Tibial nerve (tissue), 4 donors: Measurements from ENCODE around the gene AKTIP. TPM values are rescaled to one million over a fixed set of nuclear protein-coding genes. Genes with fewer than 3 reads are reported as not detected.

Source experiments
- DNase-seq, 2 donors: peaks; one replicate each; pipeline ENCODE4 v3.0.0-alpha.2; 2019; ENCODE audit warnings: low spot score in 2 of 2
- H3K27ac ChIP-seq, 4 donors: fragments of 200-600 bp; sonication (generic) in 3 of 4; one replicate each; pipeline ENCODE4 v1.5.1; 2017 to 2019; ENCODE audit warnings: mild to moderate bottlenecking in 1 of 4
- H3K27me3 ChIP-seq, 2 donors: fragments of 200-600 bp; sonication (generic) in 1 of 2; one replicate each; pipeline versions ENCODE4 v1.5.1 to v1.6.0; 2017 to 2019
- H3K36me3 ChIP-seq, 3 donors: fragments of 200-600 bp; sonication (generic); one replicate each; pipeline ENCODE4 v1.5.1; 2018 to 2019
- H3K4me1 ChIP-seq, 4 donors: fragments of 200-600 bp; sonication (generic) in 3 of 4; one replicate each; pipeline ENCODE4 v1.5.1; 2017 to 2019
- H3K4me3 ChIP-seq, 4 donors: fragments of 200-600 bp; sonication (generic) in 3 of 4; one replicate each; pipeline ENCODE4 v1.5.1; 2017 to 2019; ENCODE audit warnings: mild to moderate bottlenecking in 1 of 4, moderate library complexity in 1 of 4
- H3K9me3 ChIP-seq, 4 donors: fragments of 200-600 bp; sonication (generic) in 3 of 4; one replicate each; pipeline ENCODE4 v1.5.1; 2017 to 2019
- EP300 ChIP-seq, 2 donors: sonication (generic); formaldehyde crosslinking; IDR thresholded peaks; one replicate each; pipeline ENCODE4 v1.6.1; 2017; ENCODE audit warnings: antibody characterized with exemption in 2 of 2, mild to moderate bottlenecking in 1 of 2
- POLR2A ChIP-seq, 2 donors: fragments of 450-650 bp; IDR thresholded peaks; one replicate each; pipeline ENCODE4 v1.6.1; 2017; ENCODE audit warnings: antibody characterized with exemption in 2 of 2, mild to moderate bottlenecking in 2 of 2, moderate library complexity in 2 of 2
- WGBS, 2 donors: methylation state at CpG; one replicate each; pipeline ENCODE4 v1.1.5; 2018; 5-methylcytosine and 5-hydroxymethylcytosine counted together
- total RNA-seq, 4 donors: library from RNA; depleted of rRNA; stranded (reverse); fragments of >200 nt; gene quantifications; one replicate each; pipeline ENCODE4 v1.1.0, GENCODE V29; 2016
- TF ChIP-seq, protein P1 (sequence below), 5 experiments: fragments of 200-600 bp in 3 of 5; fragments of 450-650 bp in 2 of 5; sonication (generic) in 3 of 5; IDR thresholded peaks; one replicate each; pipeline ENCODE4 v1.5.1; 2016 to 2019; ENCODE audit warnings: antibody characterized with exemption in 5 of 5, mild to moderate bottlenecking in 3 of 5, moderate library complexity in 2 of 5

AKTIP gene
- total RNA-seq, 4 donors from 2014 or later: 33.3 to 48.5 (median 39.8) TPM

DNA sequence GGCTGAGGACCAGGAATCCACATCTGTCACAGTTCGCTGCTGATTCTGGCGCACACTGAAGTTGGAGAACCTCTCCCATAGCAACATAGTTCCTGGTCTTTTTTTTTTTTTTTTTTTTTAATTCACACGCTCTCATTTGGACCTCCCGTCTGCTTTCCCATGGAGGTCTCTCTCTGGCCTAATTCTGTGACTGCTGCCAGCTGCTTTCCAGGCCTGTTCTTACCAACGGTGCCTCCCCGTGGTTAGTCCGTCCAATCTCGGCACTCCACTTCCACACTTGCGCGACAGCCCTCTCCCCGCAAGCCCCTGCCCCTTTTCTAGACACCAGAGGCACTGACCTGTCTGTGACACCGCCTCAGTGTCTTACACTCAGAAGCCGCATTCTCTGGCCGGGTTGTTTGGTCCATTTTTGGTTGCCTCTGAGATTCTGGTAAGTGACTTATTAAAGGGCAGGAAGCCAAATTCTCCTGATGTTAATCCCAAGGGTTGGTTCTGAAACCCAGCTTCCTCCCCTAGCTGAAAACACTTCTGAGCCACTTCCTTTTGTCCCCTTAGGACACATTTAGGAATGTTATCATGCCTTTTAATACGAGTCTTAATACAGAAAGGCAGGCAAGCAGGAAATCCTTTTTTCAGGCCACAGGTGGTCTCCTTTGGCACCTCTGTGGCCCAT is 1.1 kb upstream of the AKTIP start:
- peak overlapping the region; percentile 63 to 94 (median 70) for H3K4me3 ChIP-seq
- peaks cover 0 to under 1% (median 0%) of the 10 kb centered on the region in 3 donors for H3K36me3 ChIP-seq
- DNase-seq: peak in 1 of 2 donors; percentile 48
- H3K27ac ChIP-seq: peak overlapping the region; percentile 92 to 94 (median 94)
- H3K9me3 ChIP-seq: no peaks in the 10 kb centered on the region
- TF ChIP-seq EP300 (IDR thresholded peaks at IDR 0.05) (peak in 1 of 2 donors; percentile 53), POLR2A (IDR thresholded peaks at IDR 0.05) (no peak)
- H3K4me1 ChIP-seq: peaks cover 0 to 30% (median 26%) of the 10 kb centered on the region in 4 donors
- WGBS, 2 donors: 3 to 7% methylated on average over 15 of the region's 15 CpGs
- H3K27me3 ChIP-seq: no peaks in the 10 kb centered on the region

DNA sequence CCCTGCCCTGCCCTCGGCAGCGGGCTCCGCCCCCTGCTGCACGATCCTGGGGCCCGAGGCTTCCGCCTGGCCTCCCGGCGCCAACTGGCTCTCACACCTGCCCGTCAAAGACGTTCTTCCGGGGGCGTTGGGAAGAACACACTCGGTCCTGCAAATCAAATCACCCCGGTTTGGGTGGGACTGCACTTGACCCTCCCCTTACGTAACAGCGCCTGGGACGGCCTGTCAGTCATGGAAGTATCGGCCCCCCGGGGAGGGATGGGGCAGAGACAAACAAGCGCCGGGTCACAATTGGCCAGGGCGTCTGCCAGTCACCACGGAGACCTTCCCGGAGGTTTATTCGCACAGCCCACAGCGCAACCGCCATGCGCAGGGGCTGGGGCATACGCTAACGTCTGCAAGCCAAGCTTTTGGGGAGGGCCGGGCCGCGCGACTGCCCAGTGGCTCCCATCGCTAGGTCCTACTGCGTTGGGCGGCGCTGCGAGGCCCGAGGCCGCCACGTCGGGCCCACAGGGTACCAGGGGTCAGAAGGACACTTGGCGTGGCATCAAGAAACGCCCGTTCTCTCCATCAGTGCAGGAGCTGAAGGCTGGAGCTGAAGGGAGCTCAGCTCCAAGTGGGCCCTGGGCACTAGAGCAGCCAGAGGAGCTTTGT is 388 bp upstream of the AKTIP start:
- Histone ChIP-seq H3K4me1 (peaks cover 0 to 30% (median 26%) of the 10 kb centered on the region in 4 donors), H3K4me3 (peak overlapping the region; percentile 67 to 96 (median 84)), H3K36me3 (peaks cover 0 to 8% (median 0%) of the 10 kb centered on the region in 3 donors), H3K9me3 (no peaks in the 10 kb centered on the region), H3K27ac (peak overlapping the region; percentile 92 to 94 (median 94)), H3K27me3 (no peaks in the 10 kb centered on the region)
- DNase-seq: peak; percentile 99 to 100
- WGBS, 2 donors: 0% methylated on average over 8 to 15 of the region's 46 CpGs
- TF ChIP-seq POLR2A (IDR thresholded peaks at IDR 0.05): peak; percentile 84 to 95
- peak; percentile 74 to 98 for TF ChIP-seq EP300 (IDR thresholded peaks at IDR 0.05)
- TF ChIP-seq, protein P1, sequence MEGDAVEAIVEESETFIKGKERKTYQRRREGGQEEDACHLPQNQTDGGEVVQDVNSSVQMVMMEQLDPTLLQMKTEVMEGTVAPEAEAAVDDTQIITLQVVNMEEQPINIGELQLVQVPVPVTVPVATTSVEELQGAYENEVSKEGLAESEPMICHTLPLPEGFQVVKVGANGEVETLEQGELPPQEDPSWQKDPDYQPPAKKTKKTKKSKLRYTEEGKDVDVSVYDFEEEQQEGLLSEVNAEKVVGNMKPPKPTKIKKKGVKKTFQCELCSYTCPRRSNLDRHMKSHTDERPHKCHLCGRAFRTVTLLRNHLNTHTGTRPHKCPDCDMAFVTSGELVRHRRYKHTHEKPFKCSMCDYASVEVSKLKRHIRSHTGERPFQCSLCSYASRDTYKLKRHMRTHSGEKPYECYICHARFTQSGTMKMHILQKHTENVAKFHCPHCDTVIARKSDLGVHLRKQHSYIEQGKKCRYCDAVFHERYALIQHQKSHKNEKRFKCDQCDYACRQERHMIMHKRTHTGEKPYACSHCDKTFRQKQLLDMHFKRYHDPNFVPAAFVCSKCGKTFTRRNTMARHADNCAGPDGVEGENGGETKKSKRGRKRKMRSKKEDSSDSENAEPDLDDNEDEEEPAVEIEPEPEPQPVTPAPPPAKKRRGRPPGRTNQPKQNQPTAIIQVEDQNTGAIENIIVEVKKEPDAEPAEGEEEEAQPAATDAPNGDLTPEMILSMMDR (IDR thresholded peaks at IDR 0.05): peak in 2 of 5 experiments; percentile 32 to 42

DNA sequence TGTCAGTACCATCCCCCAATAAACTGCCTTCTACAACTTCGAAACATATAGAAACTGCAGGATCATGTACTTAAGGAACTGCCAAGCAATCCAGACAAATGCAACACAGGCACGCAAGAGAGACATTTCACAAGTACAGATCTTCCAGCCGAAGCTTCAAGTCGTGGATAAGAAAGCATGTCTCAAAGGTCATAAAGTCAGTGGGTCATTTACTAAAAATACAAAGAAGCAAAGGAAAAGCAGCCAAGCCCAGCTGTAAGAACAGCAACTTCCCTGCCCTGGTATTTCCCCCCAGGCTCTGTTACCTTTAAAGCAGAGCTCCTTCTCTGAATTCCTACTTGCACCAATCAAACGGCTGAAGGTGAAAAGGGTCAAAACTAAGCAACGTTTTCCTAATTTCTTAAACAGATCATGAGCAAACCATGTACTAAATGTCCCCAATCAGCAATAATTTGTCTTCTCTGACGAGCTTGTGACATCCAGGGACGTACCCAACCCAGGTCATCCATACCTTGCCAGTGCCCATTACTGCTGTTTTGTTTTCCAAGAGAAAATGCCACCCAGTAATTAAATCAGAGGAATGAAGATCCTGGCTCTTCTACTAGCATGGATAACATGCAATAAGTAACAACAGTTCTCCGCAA is 1.7 kb downstream of the AKTIP start:
- H3K4me3 ChIP-seq: no peak overlapping the region
- H3K27me3 ChIP-seq: no peaks in the 10 kb centered on the region
- no peaks in the 10 kb centered on the region for H3K9me3 ChIP-seq
- DNase-seq: no peak
- TF ChIP-seq POLR2A (IDR thresholded peaks at IDR 0.05) (no peak), EP300 (IDR thresholded peaks at IDR 0.05) (no peak)
- TF ChIP-seq, protein P1 (IDR thresholded peaks at IDR 0.05): no peak
- H3K27ac ChIP-seq: no peak overlapping the region
- H3K36me3 ChIP-seq: peaks cover 0 to 28% (median 11%) of the 10 kb centered on the region in 3 donors
- 40 to 46% methylated on average over 9 of the region's 9 CpGs for WGBS, 2 donors
- H3K4me1 ChIP-seq: peaks cover 0 to 30% (median 26%) of the 10 kb centered on the region in 4 donors

DNA sequence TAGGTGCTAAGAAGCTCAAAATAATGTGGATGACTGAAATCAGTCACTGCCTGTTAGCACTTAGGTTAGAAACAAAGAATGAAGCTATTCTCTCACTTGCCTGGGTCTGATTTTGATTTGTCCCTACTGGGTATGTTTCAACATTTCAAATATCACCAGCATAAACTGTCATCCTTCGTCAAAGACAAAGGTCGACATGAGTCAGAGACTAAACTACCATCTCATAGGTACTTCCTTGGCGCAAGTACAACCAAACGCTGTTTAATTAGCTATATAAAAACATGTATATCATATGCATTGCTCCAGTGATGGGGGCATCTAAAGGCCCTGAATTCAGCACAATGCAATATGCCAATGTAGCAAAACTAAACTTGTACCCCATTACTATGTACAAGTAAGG is 4.0 kb downstream of the AKTIP start:
- TF ChIP-seq, protein P1 (IDR thresholded peaks at IDR 0.05): no peak
- no peak for TF ChIP-seq POLR2A (IDR thresholded peaks at IDR 0.05)
- TF ChIP-seq EP300 (IDR thresholded peaks at IDR 0.05): no peak
- no peaks in the 10 kb centered on the region for H3K27me3 ChIP-seq
- no peak for DNase-seq
- no peak overlapping the region for H3K4me3 ChIP-seq
- no peak overlapping the region for H3K27ac ChIP-seq
- no peaks in the 10 kb centered on the region for H3K9me3 ChIP-seq
- H3K36me3 ChIP-seq: peaks cover 0 to 52% (median 21%) of the 10 kb centered on the region in 3 donors
- 88 to 91% methylated on average over 4 of the region's 4 CpGs for WGBS, 2 donors
- peaks cover 0 to 18% (median 16%) of the 10 kb centered on the region in 4 donors for H3K4me1 ChIP-seq

DNA sequence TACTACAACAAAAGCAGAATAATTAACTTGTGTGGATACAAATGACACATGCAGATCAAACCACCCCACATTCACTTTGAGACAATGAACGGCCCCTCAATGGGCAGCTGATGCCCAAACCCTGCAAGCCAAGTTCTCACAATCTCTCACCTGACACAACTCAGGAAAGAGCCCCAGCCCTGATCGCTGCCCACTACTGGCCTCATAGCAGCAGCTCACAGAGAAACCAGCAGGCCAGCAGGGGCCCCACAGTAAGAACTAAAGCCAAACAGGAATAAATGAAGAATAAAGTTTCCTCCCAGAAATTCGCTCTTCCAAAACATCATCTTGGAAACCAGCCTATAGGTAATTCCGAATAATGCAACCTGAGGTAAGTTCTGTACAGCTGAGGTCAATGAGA is 7.7 kb downstream of the AKTIP start:
- Histone ChIP-seq H3K27ac (no peak overlapping the region), H3K36me3 (peaks cover 0 to 80% (median 21%) of the 10 kb centered on the region in 3 donors), H3K27me3 (no peaks in the 10 kb centered on the region), H3K4me1 (no peaks in the 10 kb centered on the region), H3K9me3 (no peaks in the 10 kb centered on the region), H3K4me3 (no peak overlapping the region)
- WGBS, 2 donors: 89 to 95% methylated on average over 4 of the region's 4 CpGs
- TF ChIP-seq, protein P1 (IDR thresholded peaks at IDR 0.05): no peak
- TF ChIP-seq EP300 (IDR thresholded peaks at IDR 0.05): no peak
- TF ChIP-seq POLR2A (IDR thresholded peaks at IDR 0.05): no peak
- no peak for DNase-seq
